WTC11 (cell line): ENCODE data around the gene ZNF804B. TPM values are rescaled to one million over a fixed set of nuclear protein-coding genes. Genes with fewer than 3 reads are reported as not detected.

Experiments
- ATAC-seq: fragments of 200-7000 bp; cut with Tn5 transposase; 2 replicates; pipeline ENCODE4 v1.10.0; 2021; ENCODE audit warnings: mild to moderate bottlenecking, moderate library complexity
- CTCF ChIA-PET: fragments of 300-600 bp; sonication (Branson Sonifier 250); formaldehyde crosslinking; loops from one replicate; lab custom pipeline; 2021; ENCODE audit warnings: antibody characterized with exemption; lab: Charles Lee
- POLR2A ChIA-PET: fragments of 350-600 bp; sonication (Branson Sonifier 250); formaldehyde crosslinking; loops from one replicate; lab custom pipeline; 2021; ENCODE audit warnings: antibody characterized with exemption; lab: Charles Lee
- DNase-seq: peaks from one replicate; pipeline ENCODE4 v3.0.0; 2021; ENCODE audit warnings: low spot score
- H3K27ac Mint-ChIP-seq: 2 replicates; pipeline ENCODE4 v1.8.0; 2021; ENCODE audit warnings: mixed read lengths
- H3K27me3 Mint-ChIP-seq: 2 replicates; pipeline ENCODE4 v1.8.0; 2021; ENCODE audit warnings: low read depth, mild to moderate bottlenecking, moderate library complexity, mixed read lengths
- H3K36me3 Mint-ChIP-seq: 2 replicates; pipeline ENCODE4 v1.8.0; 2021; ENCODE audit warnings: mixed read lengths
- H3K4me1 Mint-ChIP-seq: 2 replicates; pipeline ENCODE4 v1.8.0; 2022; ENCODE audit warnings: mixed read lengths
- H3K4me3 Mint-ChIP-seq: 2 replicates; pipeline ENCODE4 v1.8.0; 2021; ENCODE audit warnings: mild to moderate bottlenecking, moderate library complexity, mixed read lengths
- H3K9me3 Mint-ChIP-seq: 2 replicates; pipeline ENCODE4 v1.8.0; 2021; ENCODE audit warnings: mixed read lengths
- CDX4 ChIP-seq: fragments of 250-450 bp; sonication (Bioruptor Pico); IDR thresholded peaks from 2 replicates; pipeline ENCODE4 v1.9.0; 2021; ENCODE audit warnings: moderate library complexity, mild to moderate bottlenecking, inconsistent platforms, borderline replicate concordance
- CREB1 ChIP-seq: sonication (generic); formaldehyde crosslinking; IDR thresholded peaks from 2 replicates; pipeline ENCODE4 v1.8.0; 2023; ENCODE audit warnings: mild to moderate bottlenecking, missing genetic modification reagents
- STAT6 ChIP-seq: sonication (generic); formaldehyde crosslinking; conservative IDR thresholded peaks from 2 replicates; pipeline ENCODE4 v1.8.1; 2023; ENCODE audit warnings: mild to moderate bottlenecking, low read depth, missing genetic modification reagents, moderate library complexity
- ZNF232 ChIP-seq: sonication (generic); formaldehyde crosslinking; IDR thresholded peaks from 2 replicates; pipeline ENCODE4 v1.8.0; 2022; ENCODE audit warnings: mild to moderate bottlenecking, missing genetic modification reagents
- ZNF263 ChIP-seq: sonication (generic); formaldehyde crosslinking; IDR thresholded peaks from 2 replicates; pipeline ENCODE4 v1.8.1; 2022; ENCODE audit warnings: low read depth, mild to moderate bottlenecking, moderate library complexity, missing genetic modification reagents
- ZNF281 ChIP-seq: sonication (generic); formaldehyde crosslinking; IDR thresholded peaks from 2 replicates; pipeline ENCODE4 v1.8.0; 2023; ENCODE audit warnings: mild to moderate bottlenecking, missing genetic modification reagents
- ZNF425 ChIP-seq: fragments of 250-450 bp; sonication (Bioruptor Pico); conservative IDR thresholded peaks from 2 replicates; pipeline ENCODE4 v1.9.0; 2021; ENCODE audit warnings: mild to moderate bottlenecking
- ZNF671 ChIP-seq: fragments of 250-450 bp; sonication (Bioruptor Pico); IDR thresholded peaks from 2 replicates; pipeline ENCODE4 v1.8.0; 2021; ENCODE audit warnings: mild to moderate bottlenecking
- ZSCAN18 ChIP-seq: fragments of 250-450 bp; sonication (Bioruptor Pico); IDR thresholded peaks from 2 replicates; pipeline ENCODE4 v2.1.2; 2022; ENCODE audit warnings: mild to moderate bottlenecking, moderate library complexity
- total RNA-seq: library from RNA; stranded (reverse); gene quantifications from 3 replicates; pipeline ENCODE4 v1.2.3, GENCODE V29; 2021
- TF ChIP-seq, protein P1 (sequence below): sonication (generic); formaldehyde crosslinking; IDR thresholded peaks from 2 replicates; pipeline ENCODE4 v1.8.0; 2022; ENCODE audit warnings: mild to moderate bottlenecking, missing genetic modification reagents
- TF ChIP-seq, protein P2 (sequence below): sonication (generic); formaldehyde crosslinking; IDR thresholded peaks from 2 replicates; pipeline ENCODE4 v1.8.1; 2022; ENCODE audit warnings: mild to moderate bottlenecking, missing genetic modification reagents, moderate library complexity, borderline replicate concordance

ZNF804B gene
- total RNA-seq, 1 experiment from 2014 or later, result 0.04 TPM

DNA sequence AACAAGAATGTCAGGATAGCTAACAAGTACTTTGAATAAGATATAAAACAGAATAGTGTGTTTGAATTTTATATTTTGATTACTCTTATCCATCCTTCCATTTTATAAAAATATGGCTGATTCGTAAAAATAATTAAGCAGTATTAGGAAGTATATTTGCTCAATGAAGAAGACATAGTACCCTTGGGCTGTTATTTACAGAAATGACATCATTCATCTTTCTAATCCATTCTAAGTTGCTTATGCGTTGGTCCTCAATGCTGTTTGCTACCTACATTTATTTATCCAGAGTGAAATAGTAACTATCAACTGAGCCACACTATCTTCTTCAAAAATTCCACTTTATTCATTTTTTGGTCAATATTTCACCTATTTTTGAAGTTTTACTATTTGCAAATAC is 2.1 kb upstream of the ZNF804B start (continued):
- TF ChIP-seq, protein P1, sequence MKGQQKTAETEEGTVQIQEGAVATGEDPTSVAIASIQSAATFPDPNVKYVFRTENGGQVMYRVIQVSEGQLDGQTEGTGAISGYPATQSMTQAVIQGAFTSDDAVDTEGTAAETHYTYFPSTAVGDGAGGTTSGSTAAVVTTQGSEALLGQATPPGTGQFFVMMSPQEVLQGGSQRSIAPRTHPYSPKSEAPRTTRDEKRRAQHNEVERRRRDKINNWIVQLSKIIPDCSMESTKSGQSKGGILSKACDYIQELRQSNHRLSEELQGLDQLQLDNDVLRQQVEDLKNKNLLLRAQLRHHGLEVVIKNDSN (CRISPR knock-in tag), result no peak
- TF ChIP-seq, protein P2, sequence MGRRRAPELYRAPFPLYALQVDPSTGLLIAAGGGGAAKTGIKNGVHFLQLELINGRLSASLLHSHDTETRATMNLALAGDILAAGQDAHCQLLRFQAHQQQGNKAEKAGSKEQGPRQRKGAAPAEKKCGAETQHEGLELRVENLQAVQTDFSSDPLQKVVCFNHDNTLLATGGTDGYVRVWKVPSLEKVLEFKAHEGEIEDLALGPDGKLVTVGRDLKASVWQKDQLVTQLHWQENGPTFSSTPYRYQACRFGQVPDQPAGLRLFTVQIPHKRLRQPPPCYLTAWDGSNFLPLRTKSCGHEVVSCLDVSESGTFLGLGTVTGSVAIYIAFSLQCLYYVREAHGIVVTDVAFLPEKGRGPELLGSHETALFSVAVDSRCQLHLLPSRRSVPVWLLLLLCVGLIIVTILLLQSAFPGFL (CRISPR knock-in tag), result no peak
- TF ChIP-seq ZSCAN18 (CRISPR knock-in tag), result no peak
- no peak for TF ChIP-seq ZNF425
- TF ChIP-seq CREB1 (CRISPR knock-in tag), result no peak
- no peak for TF ChIP-seq CDX4 (CRISPR knock-in tag)
- TF ChIP-seq STAT6 (CRISPR knock-in tag), result no peak
- no peak for TF ChIP-seq ZNF281 (CRISPR knock-in tag)

GRCh38 chr7:88758381-88759229 is 895 bp upstream of the ZNF804B start:
- H3K27ac Mint-ChIP-seq, result no peak overlapping the region
- TF ChIP-seq ZNF232 (CRISPR knock-in tag), result 0 out of 2 replicates have a peak, but pooled peaks have one; percentile 23
- TF ChIP-seq ZNF671, result no peak
- TF ChIP-seq ZNF263 (CRISPR knock-in tag), result 0 out of 2 replicates have a peak, but pooled peaks have one; percentile 25
- TF ChIP-seq, all 79 proteins: peak for 2
- H3K27me3 Mint-ChIP-seq, result peaks cover 53% of the 10 kb centered on the region
- H3K4me3 Mint-ChIP-seq, result peak overlapping the region; percentile 77
- H3K4me1 Mint-ChIP-seq, result peaks cover 7% of the 10 kb centered on the region
- ATAC-seq, result peak; percentile 43
- H3K36me3 Mint-ChIP-seq, result no peaks in the 10 kb centered on the region
- ChIA-PET POLR2A (no interaction called here), CTCF (interaction anchor here (0.6 to 3.1 kb wide), 6 partner anchors 16 to 1013 kb away, joined by 4 to 8 read pairs (median 6); no protein-coding TSS in a partner anchor)
- no peaks in the 10 kb centered on the region for H3K9me3 Mint-ChIP-seq
- DNase-seq, result peak; percentile 37
